Suprapubic skin (tissue), 4 donors: ENCODE data around the gene RAB3C. TPM values are rescaled to one million over a fixed set of nuclear protein-coding genes. Genes with fewer than 3 reads are reported as not detected.
"Not testable (repeated sequence)": the region's sequence is repeated elsewhere in the genome, so short reads cannot be mapped to it uniquely, and the experiment has no call there.

Experiments
- DNase-seq, 2 donors: peaks; one replicate each; pipeline ENCODE4 v3.0.0-alpha.2; 2019; ENCODE audit warnings: low spot score in 2 of 2
- H3K27ac ChIP-seq: fragments of 200-600 bp; sonication (generic); one replicate; pipeline ENCODE4 v1.5.1; 2019
- H3K27me3 ChIP-seq: fragments of 200-600 bp; sonication (generic); one replicate; pipeline ENCODE4 v1.5.1; 2019
- H3K36me3 ChIP-seq: fragments of 200-600 bp; sonication (generic); one replicate; pipeline ENCODE4 v1.5.1; 2019
- H3K4me1 ChIP-seq: fragments of 200-600 bp; sonication (generic); one replicate; pipeline ENCODE4 v1.5.1; 2019
- H3K4me3 ChIP-seq: fragments of 200-600 bp; sonication (generic); one replicate; pipeline ENCODE4 v1.5.1; 2019; ENCODE audit warnings: mild to moderate bottlenecking
- H3K9me3 ChIP-seq: fragments of 200-600 bp; sonication (generic); one replicate; pipeline ENCODE4 v1.5.1; 2019
- EP300 ChIP-seq: sonication (generic); formaldehyde crosslinking; IDR thresholded peaks from one replicate; pipeline ENCODE4 v1.6.1; 2017; ENCODE audit warnings: antibody characterized with exemption
- POLR2A ChIP-seq, 2 donors: fragments of 450-650 bp; IDR thresholded peaks; one replicate each; pipeline ENCODE4 v1.6.1; 2017; ENCODE audit warnings: antibody characterized with exemption in 2 of 2, mild to moderate bottlenecking in 2 of 2, moderate library complexity in 2 of 2
- POLR2AphosphoS5 ChIP-seq, 3 donors: sonication (generic); formaldehyde crosslinking; IDR thresholded peaks; one replicate each; pipeline ENCODE4 v1.6.1; 2017; ENCODE audit warnings: antibody characterized with exemption in 3 of 3
- WGBS: methylation state at CpG from one replicate; pipeline ENCODE4 v1.1.5; 2018; 5-methylcytosine and 5-hydroxymethylcytosine counted together
- total RNA-seq, 4 donors: library from RNA; depleted of rRNA; stranded (reverse); fragments of >200 nt; gene quantifications; one replicate each; pipeline ENCODE4 v1.1.0, GENCODE V29; 2016
- TF ChIP-seq, protein P1 (sequence below), 2 donors: fragments of 200-600 bp in 1 of 2; fragments of 450-650 bp in 1 of 2; sonication (generic) in 1 of 2; IDR thresholded peaks; one replicate each; pipeline ENCODE4 v1.5.1; 2016 to 2019; ENCODE audit warnings: antibody characterized with exemption in 2 of 2, mild to moderate bottlenecking in 1 of 2, moderate library complexity in 1 of 2

Gene RAB3C
- total RNA-seq, 4 donors from 2014 or later = 0.08 to 1.1 (median 0.27) TPM

- Histone ChIP-seq H3K9me3 (peaks cover 5% of the 10 kb centered on the region), H3K27ac (no peak overlapping the region), H3K4me3 (no peak overlapping the region), H3K4me1 (no peaks in the 10 kb centered on the region), H3K36me3 (no peaks in the 10 kb centered on the region), H3K27me3 (no peaks in the 10 kb centered on the region)
- TF ChIP-seq, protein P1, sequence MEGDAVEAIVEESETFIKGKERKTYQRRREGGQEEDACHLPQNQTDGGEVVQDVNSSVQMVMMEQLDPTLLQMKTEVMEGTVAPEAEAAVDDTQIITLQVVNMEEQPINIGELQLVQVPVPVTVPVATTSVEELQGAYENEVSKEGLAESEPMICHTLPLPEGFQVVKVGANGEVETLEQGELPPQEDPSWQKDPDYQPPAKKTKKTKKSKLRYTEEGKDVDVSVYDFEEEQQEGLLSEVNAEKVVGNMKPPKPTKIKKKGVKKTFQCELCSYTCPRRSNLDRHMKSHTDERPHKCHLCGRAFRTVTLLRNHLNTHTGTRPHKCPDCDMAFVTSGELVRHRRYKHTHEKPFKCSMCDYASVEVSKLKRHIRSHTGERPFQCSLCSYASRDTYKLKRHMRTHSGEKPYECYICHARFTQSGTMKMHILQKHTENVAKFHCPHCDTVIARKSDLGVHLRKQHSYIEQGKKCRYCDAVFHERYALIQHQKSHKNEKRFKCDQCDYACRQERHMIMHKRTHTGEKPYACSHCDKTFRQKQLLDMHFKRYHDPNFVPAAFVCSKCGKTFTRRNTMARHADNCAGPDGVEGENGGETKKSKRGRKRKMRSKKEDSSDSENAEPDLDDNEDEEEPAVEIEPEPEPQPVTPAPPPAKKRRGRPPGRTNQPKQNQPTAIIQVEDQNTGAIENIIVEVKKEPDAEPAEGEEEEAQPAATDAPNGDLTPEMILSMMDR (IDR thresholded peaks at IDR 0.05) = no peak
- TF ChIP-seq POLR2AphosphoS5 (IDR thresholded peaks at IDR 0.05) (no peak), EP300 (no peak), POLR2A (IDR thresholded peaks at IDR 0.05) (no peak)
- no peak for DNase-seq
- WGBS = 90% methylated on average over 5 of the region's 6 CpGs
Measured at GRCh38 chr5:58699762-58700118, 116.9 kb downstream of the RAB3C start.

DNA sequence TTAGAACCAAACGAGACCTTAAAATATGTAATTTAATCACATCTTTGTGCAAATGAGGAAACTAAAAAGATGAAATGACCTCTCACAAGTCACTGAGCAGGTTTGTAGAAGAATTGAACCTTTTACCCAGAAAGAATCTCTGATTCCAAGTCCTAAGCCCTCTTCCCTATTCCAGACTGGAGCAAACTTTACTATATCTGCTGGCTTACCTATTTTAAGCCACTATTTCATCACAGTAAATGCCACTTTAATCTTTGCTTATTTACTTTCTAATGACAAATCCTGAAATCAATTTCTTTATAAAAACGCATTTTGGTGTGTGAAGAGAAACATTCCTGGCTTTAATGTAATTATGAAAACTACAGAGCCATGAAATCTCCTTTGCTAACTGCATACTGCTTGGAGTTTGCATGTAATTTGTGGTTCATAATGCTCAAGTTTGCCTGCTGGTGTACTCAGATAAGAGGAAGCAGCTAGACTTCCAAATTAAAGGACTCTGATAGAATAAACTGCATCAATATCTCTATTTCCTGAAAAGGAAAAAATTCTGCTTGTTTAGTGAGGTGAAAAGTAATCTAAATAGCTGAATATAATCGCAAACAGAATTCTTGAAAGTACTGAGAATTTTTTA lies 121.2 kb downstream of the RAB3C start:
- Histone ChIP-seq H3K27me3 (no peaks in the 10 kb centered on the region), H3K27ac (no peak overlapping the region), H3K36me3 (no peaks in the 10 kb centered on the region), H3K4me1 (no peaks in the 10 kb centered on the region), H3K4me3 (no peak overlapping the region), H3K9me3 (no peaks in the 10 kb centered on the region)
- TF ChIP-seq POLR2AphosphoS5 (IDR thresholded peaks at IDR 0.05) (no peak), EP300 (no peak), POLR2A (IDR thresholded peaks at IDR 0.05) (no peak)
- TF ChIP-seq, protein P1 (IDR thresholded peaks at IDR 0.05) = no peak
- whole genome bisulfite sequencing = 79% methylated on average over 3 of the region's 3 CpGs
- no peak for DNase-seq

DNA sequence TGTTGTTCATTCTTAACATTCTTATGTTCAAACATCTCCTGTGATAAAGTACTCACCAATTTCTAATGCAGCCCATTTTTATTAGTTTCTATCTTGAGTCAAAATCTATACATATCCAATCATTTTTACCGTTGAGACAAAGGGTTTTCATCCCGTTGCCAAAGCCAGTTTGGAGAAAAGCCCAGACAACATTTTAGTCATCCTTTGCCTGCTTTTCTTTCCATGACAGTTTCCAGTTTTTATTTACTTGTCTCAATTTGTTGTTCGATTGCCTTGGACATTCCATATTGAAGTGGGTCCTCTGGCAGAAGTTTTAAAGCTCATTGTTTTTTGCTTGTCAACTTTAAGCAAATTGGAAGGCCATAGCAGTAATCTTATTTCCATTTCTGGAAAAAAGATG lies 123.9 kb downstream of the RAB3C start:
- H3K27ac ChIP-seq = no peak overlapping the region
- H3K4me1 ChIP-seq = no peaks in the 10 kb centered on the region
- H3K4me3 ChIP-seq = no peak overlapping the region
- 37% methylated on average over 3 of the region's 3 CpGs for whole genome bisulfite sequencing
- TF ChIP-seq POLR2A (IDR thresholded peaks at IDR 0.05) = no peak
- TF ChIP-seq POLR2AphosphoS5 (IDR thresholded peaks at IDR 0.05) = no peak
- TF ChIP-seq, protein P1 (IDR thresholded peaks at IDR 0.05) = no peak
- no peak for TF ChIP-seq EP300
- H3K27me3 ChIP-seq = no peaks in the 10 kb centered on the region
- H3K36me3 ChIP-seq = no peaks in the 10 kb centered on the region
- no peaks in the 10 kb centered on the region for H3K9me3 ChIP-seq
- no peak for DNase-seq

DNA sequence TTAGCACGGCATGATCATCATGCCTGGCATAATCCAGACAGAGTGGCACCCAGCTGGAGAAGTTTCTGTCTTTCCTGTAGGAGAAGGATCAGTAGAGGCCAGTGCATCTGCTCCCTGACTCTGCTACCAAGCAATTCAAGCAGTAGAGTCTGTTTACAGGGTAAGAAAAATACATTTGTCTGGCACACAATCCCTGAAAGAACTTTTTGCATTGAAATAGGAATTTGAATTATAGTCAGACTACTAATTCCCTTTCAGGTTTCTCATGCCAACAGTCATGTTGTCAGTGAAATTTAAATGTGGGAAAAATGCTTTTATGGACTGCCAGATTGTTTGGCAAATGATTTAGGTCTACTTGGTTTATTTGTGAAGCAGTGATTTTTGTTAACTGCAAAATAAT lies 125.6 kb downstream of the RAB3C start:
- no peaks in the 10 kb centered on the region for H3K9me3 ChIP-seq
- TF ChIP-seq POLR2A (IDR thresholded peaks at IDR 0.05) (no peak), POLR2AphosphoS5 (IDR thresholded peaks at IDR 0.05) (no peak), EP300 (no peak)
- TF ChIP-seq, protein P1 (IDR thresholded peaks at IDR 0.05) = no peak
- no peaks in the 10 kb centered on the region for H3K4me1 ChIP-seq
- no peak overlapping the region for H3K27ac ChIP-seq
- DNase-seq = no peak
- H3K4me3 ChIP-seq = no peak overlapping the region
- H3K27me3 ChIP-seq = no peaks in the 10 kb centered on the region
- 50% methylated on average over 1 of the region's 1 CpG for WGBS
- no peaks in the 10 kb centered on the region for H3K36me3 ChIP-seq

DNA sequence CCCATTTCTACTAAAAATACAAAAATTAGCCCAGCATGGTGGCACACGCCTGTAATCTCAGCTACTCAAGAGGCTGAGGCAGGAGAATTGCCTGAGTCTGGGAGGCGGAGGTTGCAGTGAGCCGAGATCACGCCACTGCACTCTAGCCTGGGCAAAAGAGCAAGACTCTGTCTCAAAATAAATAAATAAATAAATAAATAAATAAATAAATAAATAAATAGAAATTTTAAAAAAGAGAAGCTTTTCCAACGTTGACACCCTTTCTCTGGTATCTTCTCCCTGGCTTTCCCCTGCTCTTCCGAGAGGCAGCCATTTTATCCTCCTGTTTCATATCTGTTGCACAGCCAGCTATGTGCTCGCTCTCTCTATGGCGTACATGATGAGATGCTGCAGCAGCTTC lies 127.5 kb downstream of the RAB3C start:
- not testable (repeated sequence) for DNase-seq, H3K36me3 ChIP-seq, H3K9me3 ChIP-seq, H3K27ac ChIP-seq, H3K4me1 ChIP-seq, H3K27me3 ChIP-seq, H3K4me3 ChIP-seq
- 93% methylated on average over 8 of the region's 8 CpGs for WGBS

- Histone ChIP-seq H3K27ac (no peak overlapping the region), H3K4me3 (no peak overlapping the region), H3K9me3 (no peaks in the 10 kb centered on the region), H3K4me1 (no peaks in the 10 kb centered on the region), H3K36me3 (no peaks in the 10 kb centered on the region), H3K27me3 (no peaks in the 10 kb centered on the region)
- TF ChIP-seq POLR2AphosphoS5 (IDR thresholded peaks at IDR 0.05) = no peak
- TF ChIP-seq EP300 = no peak
- TF ChIP-seq POLR2A (IDR thresholded peaks at IDR 0.05) = no peak
- TF ChIP-seq, protein P1 (IDR thresholded peaks at IDR 0.05) = no peak
- 83% methylated on average over 3 of the region's 3 CpGs for WGBS
- no peak for DNase-seq
Measured at GRCh38 chr5:58710871-58711270, 128.0 kb downstream of the RAB3C start.
